GM19035 (cell line): ENCODE data around the gene WFIKKN2.

Experiments used
- ATAC-seq: cut with Tn5 transposase; IDR thresholded peaks from one replicate; pipeline ENCODE4 v1.9.1; 2021; ENCODE audit not compliant: unreplicated experiment

Gene WFIKKN2

GRCh38 chr17:50833510-50834428 lies 1.6 kb upstream of the WFIKKN2 start:
- no peak for ATAC-seq

- ATAC-seq = no peak
Observed at GRCh38 chr17:50834429-50835300, 721 bp upstream of the WFIKKN2 start.

GRCh38 chr17:50836826-50837225 lies 1.4 kb downstream of the WFIKKN2 start:
- no peak for ATAC-seq

- ATAC-seq = no peak
Observed at GRCh38 chr17:50837286-50837979, 2.0 kb downstream of the WFIKKN2 start.

- no peak for ATAC-seq
Observed at GRCh38 chr17:50837980-50838954, 2.9 kb downstream of the WFIKKN2 start.

- no peak for ATAC-seq
Observed at GRCh38 chr17:50839591-50840310, 4.4 kb downstream of the WFIKKN2 start.

- no peak for ATAC-seq
Observed at GRCh38 chr17:50840311-50840851, 5.0 kb downstream of the WFIKKN2 start.

- ATAC-seq = no peak
Observed at GRCh38 chr17:50841277-50841948, 6.0 kb downstream of the WFIKKN2 start.

- ATAC-seq = no peak
Observed at GRCh38 chr17:50841949-50842354, 6.6 kb downstream of the WFIKKN2 start.

GRCh38 chr17:50842506-50843149 lies 7.2 kb downstream of the WFIKKN2 start:
- ATAC-seq = no peak

GRCh38 chr17:50843150-50843905 lies 7.9 kb downstream of the WFIKKN2 start:
- no peak for ATAC-seq

GRCh38 chr17:50844117-50844700 lies 8.8 kb downstream of the WFIKKN2 start:
- no peak for ATAC-seq

GRCh38 chr17:50845240-50846147 lies 10.1 kb downstream of the WFIKKN2 start:
- ATAC-seq = no peak

GRCh38 chr17:50847566-50847965 lies 12.2 kb downstream of the WFIKKN2 start:
- no peak for ATAC-seq

GRCh38 chr17:50848039-50848438 lies 12.7 kb downstream of the WFIKKN2 start:
- no peak for ATAC-seq

- ATAC-seq = no peak
Observed at GRCh38 chr17:50848711-50849110, 13.3 kb downstream of the WFIKKN2 start.
